HEK293 (cell line): ENCODE measurements around the gene TLCD3A.

Experiments
- CTCF ChIA-PET: fragments of 350-600 bp; formaldehyde crosslinking; extraction: SDS; loops from one replicate; lab custom pipeline; 2021; ENCODE audit warnings: antibody characterized with exemption; lab: Yijun Ruan, JAX
- POLR2A ChIA-PET: fragments of 300-600 bp; formaldehyde crosslinking; extraction: SDS; loops from one replicate; lab custom pipeline; 2020; ENCODE audit warnings: antibody characterized with exemption, inconsistent platforms; lab: Yijun Ruan, JAX
- H3K27ac ChIP-seq: fragments of 200-500 bp; sonication (Bioruptor generic); 2 replicates; pipeline ENCODE4 v1.5.1; 2014; ENCODE audit warnings: low read depth, low read length, control low read depth, inconsistent platforms; ENCODE audit errors: extremely low read depth
- H3K36me3 ChIP-seq, 2 experiments: fragments of 200-500 bp in 1 of 2; sonication (Bioruptor generic) in 1 of 2; 1 replicate in 1 of 2; 2 replicates in 1 of 2; pipeline ENCODE4 v1.5.1; 2014 to 2017; ENCODE audit warnings: inconsistent platforms in 2 of 2, low read length in 2 of 2; ENCODE audit not compliant: control insufficient read depth in 2 of 2, insufficient read depth in 1 of 2
- H3K4me1 ChIP-seq: fragments of 200-500 bp; sonication (Bioruptor generic); 2 replicates; pipeline ENCODE4 v1.5.1; 2014; ENCODE audit warnings: mild to moderate bottlenecking, low read length, inconsistent platforms; ENCODE audit not compliant: control insufficient read depth, insufficient read depth
- H3K4me3 ChIP-seq: 2 replicates; pipeline ENCODE4 v1.5.1; 2011; ENCODE audit warnings: low read depth, mild to moderate bottlenecking, control low read depth, low read length, moderate library complexity
- H3K9me3 ChIP-seq: fragments of 200-500 bp; sonication (Bioruptor generic); 2 replicates; pipeline ENCODE4 v1.5.1; 2014; ENCODE audit warnings: low read depth, low read length, inconsistent platforms; ENCODE audit not compliant: control insufficient read depth, insufficient read depth
- GLI4 ChIP-seq: fragments of 450-650 bp; formaldehyde crosslinking; IDR thresholded peaks from 2 replicates; pipeline ENCODE4 v1.5.1; 2016; ENCODE audit warnings: missing biosample characterization, missing genetic modification characterization
- HOXC10 ChIP-seq: sonication (generic); formaldehyde crosslinking; IDR thresholded peaks from 2 replicates; pipeline ENCODE4 v1.8.1; 2023; ENCODE audit warnings: mild to moderate bottlenecking, missing genetic modification reagents
- IKZF3 ChIP-seq: fragments of 450-650 bp; IDR thresholded peaks from 2 replicates; pipeline ENCODE4 v1.5.0; 2018; ENCODE audit warnings: missing biosample characterization, mild to moderate bottlenecking, missing genetic modification characterization, moderate library complexity
- KLF17 ChIP-seq: fragments of 450-650 bp; formaldehyde crosslinking; IDR thresholded peaks from 2 replicates; pipeline ENCODE4 v1.5.1; 2016; ENCODE audit warnings: missing biosample characterization, missing genetic modification characterization
- MEIS1 ChIP-seq: sonication (generic); formaldehyde crosslinking; IDR thresholded peaks from 2 replicates; pipeline ENCODE4 v1.8.1; 2022; ENCODE audit warnings: missing genetic modification reagents, mild to moderate bottlenecking, borderline replicate concordance
- SALL2 ChIP-seq: fragments of 450-650 bp; formaldehyde crosslinking; IDR thresholded peaks from 2 replicates; pipeline ENCODE4 v1.5.0; 2017; ENCODE audit warnings: missing biosample characterization, mild to moderate bottlenecking, missing genetic modification characterization, borderline replicate concordance
- ZBTB1 ChIP-seq: fragments of 450-650 bp; formaldehyde crosslinking; IDR thresholded peaks from 2 replicates; pipeline ENCODE4 v1.5.1; 2016; ENCODE audit warnings: missing biosample characterization, missing genetic modification characterization
- ZBTB11 ChIP-seq: fragments of 450-650 bp; formaldehyde crosslinking; conservative IDR thresholded peaks from 2 replicates; pipeline ENCODE4 v1.5.1; 2016; ENCODE audit warnings: low read depth, missing biosample characterization, missing genetic modification characterization
- ZBTB8A ChIP-seq: fragments of 450-650 bp; formaldehyde crosslinking; IDR thresholded peaks from 2 replicates; pipeline ENCODE4 v1.5.1; 2016; ENCODE audit warnings: missing biosample characterization, missing genetic modification characterization
- ZNF138 ChIP-seq: fragments of 450-650 bp; formaldehyde crosslinking; IDR thresholded peaks from 2 replicates; pipeline ENCODE4 v1.5.1; 2016; ENCODE audit warnings: missing biosample characterization, missing genetic modification characterization, borderline replicate concordance
- ZNF221 ChIP-seq: fragments of 450-650 bp; formaldehyde crosslinking; IDR thresholded peaks from 2 replicates; pipeline ENCODE4 v1.5.1; 2017; ENCODE audit warnings: missing biosample characterization, missing genetic modification characterization, borderline replicate concordance
- ZNF239 ChIP-seq: fragments of 450-650 bp; formaldehyde crosslinking; IDR thresholded peaks from 2 replicates; pipeline ENCODE4 v1.5.1; 2016; ENCODE audit warnings: missing biosample characterization, missing genetic modification characterization
- ZNF362 ChIP-seq: fragments of 450-650 bp; formaldehyde crosslinking; IDR thresholded peaks from 2 replicates; pipeline ENCODE4 v1.5.1; 2016; ENCODE audit warnings: missing biosample characterization, missing genetic modification characterization
- ZNF529 ChIP-seq: fragments of 450-650 bp; formaldehyde crosslinking; IDR thresholded peaks from 2 replicates; pipeline ENCODE4 v1.5.1; 2017; ENCODE audit warnings: missing genetic modification characterization, missing biosample characterization; ENCODE audit not compliant: insufficient replicate concordance
- ZNF530 ChIP-seq: fragments of 450-650 bp; formaldehyde crosslinking; IDR thresholded peaks from 2 replicates; pipeline ENCODE4 v1.5.1; 2016; ENCODE audit warnings: low read depth, missing biosample characterization, missing genetic modification characterization
- ZNF548 ChIP-seq: fragments of 450-650 bp; formaldehyde crosslinking; IDR thresholded peaks from 2 replicates; pipeline ENCODE4 v1.5.1; 2016; ENCODE audit warnings: missing biosample characterization, missing genetic modification characterization
- ZNF791 ChIP-seq: fragments of 450-650 bp; formaldehyde crosslinking; IDR thresholded peaks from 2 replicates; pipeline ENCODE4 v1.5.1; 2016; ENCODE audit warnings: missing biosample characterization, missing genetic modification characterization
- TF ChIP-seq, protein P1 (sequence below): fragments of 450-650 bp; formaldehyde crosslinking; IDR thresholded peaks from 2 replicates; pipeline ENCODE4 v1.5.1; 2016; ENCODE audit warnings: missing biosample characterization, missing genetic modification characterization
- TF ChIP-seq, protein P2 (sequence below): fragments of 450-650 bp; formaldehyde crosslinking; IDR thresholded peaks from 2 replicates; pipeline ENCODE4 v1.5.1; 2016; ENCODE audit warnings: missing biosample characterization, missing genetic modification characterization

Gene TLCD3A

GRCh38 chr17:773467-774312, 41.3 kb downstream of the TLCD3A start:
- Histone ChIP-seq H3K9me3 (no peaks in the 10 kb centered on the region), H3K27ac (0 out of 2 replicates have a peak overlapping the region, but pooled peaks have one; percentile 9), H3K36me3 (peaks cover 90 to 96% of the 10 kb centered on the region in 2 experiments), H3K4me3 (no peak overlapping the region), H3K4me1 (no peaks in the 10 kb centered on the region)
- POLR2A ChIA-PET: interaction anchor here (1.1 kb wide), 1 partner anchor 59 kb away, joined by 3 read pairs; the partner anchor contains the start of gene VPS53
- no peak for TF ChIP-seq ZNF138 (tag by site-specific recombination)
- no peak for TF ChIP-seq ZNF548 (tag by site-specific recombination)
- no peak for TF ChIP-seq IKZF3
- TF ChIP-seq MEIS1 (CRISPR knock-in tag): no peak
- TF ChIP-seq, protein P1, sequence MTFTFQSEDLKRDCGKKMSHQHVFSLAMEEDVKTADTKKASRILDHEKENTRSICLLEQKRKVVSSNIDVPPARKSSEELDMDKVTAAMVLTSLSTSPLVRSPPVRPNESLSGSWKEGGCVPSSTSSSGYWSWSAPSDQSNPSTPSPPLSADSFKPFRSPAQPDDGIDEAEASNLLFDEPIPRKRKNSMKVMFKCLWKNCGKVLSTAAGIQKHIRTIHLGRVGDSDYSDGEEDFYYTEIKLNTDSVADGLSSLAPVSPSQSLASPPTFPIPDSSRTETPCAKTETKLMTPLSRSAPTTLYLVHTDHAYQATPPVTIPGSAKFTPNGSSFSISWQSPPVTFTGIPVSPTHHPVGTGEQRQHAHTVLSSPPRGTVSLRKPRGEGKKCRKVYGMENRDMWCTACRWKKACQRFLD (tag by site-specific recombination): no peak
- TF ChIP-seq, protein P2, sequence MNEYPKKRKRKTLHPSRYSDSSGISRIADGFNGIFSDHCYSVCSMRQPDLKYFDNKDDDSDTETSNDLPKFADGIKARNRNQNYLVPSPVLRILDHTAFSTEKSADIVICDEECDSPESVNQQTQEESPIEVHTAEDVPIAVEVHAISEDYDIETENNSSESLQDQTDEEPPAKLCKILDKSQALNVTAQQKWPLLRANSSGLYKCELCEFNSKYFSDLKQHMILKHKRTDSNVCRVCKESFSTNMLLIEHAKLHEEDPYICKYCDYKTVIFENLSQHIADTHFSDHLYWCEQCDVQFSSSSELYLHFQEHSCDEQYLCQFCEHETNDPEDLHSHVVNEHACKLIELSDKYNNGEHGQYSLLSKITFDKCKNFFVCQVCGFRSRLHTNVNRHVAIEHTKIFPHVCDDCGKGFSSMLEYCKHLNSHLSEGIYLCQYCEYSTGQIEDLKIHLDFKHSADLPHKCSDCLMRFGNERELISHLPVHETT: no peak
- no peak for TF ChIP-seq SALL2
- TF ChIP-seq GLI4 (tag by site-specific recombination): no peak
- no peak for TF ChIP-seq ZBTB11 (tag by site-specific recombination)
- no peak for TF ChIP-seq HOXC10 (CRISPR knock-in tag)
- TF ChIP-seq ZNF530 (tag by site-specific recombination): no peak
- no peak for TF ChIP-seq ZNF221
- no peak for TF ChIP-seq KLF17
- TF ChIP-seq ZNF239 (tag by site-specific recombination): no peak
- no peak for TF ChIP-seq ZNF362 (tag by site-specific recombination)
- TF ChIP-seq ZNF791 (tag by site-specific recombination): no peak
- no peak for TF ChIP-seq ZBTB1 (tag by site-specific recombination)
- no peak for TF ChIP-seq ZBTB8A (tag by site-specific recombination)
- no peak for TF ChIP-seq ZNF529 (tag by site-specific recombination)
- CTCF ChIA-PET: no interaction called here
